Measurements from ENCODE around the gene IFNL2.

DNA sequence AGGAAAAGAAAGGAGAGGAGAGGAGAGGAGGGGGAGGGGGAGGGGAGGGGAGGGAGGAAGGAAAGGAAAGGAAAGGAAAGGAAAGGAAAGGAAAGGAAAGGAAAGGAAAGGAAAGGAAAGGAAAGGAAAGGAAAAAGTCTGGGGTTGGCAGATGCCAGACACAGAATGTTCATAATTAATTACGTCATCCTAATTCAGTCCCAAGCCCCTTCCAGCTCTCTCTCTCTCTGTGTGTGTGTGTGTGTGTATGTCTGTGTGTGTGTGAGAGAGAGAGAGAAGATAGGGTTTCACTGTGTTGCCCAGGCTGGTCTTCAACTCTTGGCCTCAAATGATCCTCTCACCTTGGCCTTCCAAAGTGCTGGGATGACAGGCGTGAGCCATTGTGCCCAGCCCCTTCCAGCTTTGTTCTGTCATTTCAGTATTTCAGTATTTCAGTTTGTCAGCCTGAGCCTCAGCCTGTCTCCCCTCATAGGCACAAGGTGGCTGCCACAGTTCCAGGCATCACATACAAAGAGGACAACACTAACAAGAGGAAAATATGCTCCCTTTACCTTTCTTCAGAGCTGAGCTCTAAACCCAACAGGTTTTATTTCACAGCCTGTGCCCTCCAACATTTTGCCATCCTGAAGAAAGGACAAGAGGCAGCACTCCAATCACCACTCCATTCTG lies 38.0 kb upstream of the IFNL2 start:
- TF ChIP-seq, protein P1, sequence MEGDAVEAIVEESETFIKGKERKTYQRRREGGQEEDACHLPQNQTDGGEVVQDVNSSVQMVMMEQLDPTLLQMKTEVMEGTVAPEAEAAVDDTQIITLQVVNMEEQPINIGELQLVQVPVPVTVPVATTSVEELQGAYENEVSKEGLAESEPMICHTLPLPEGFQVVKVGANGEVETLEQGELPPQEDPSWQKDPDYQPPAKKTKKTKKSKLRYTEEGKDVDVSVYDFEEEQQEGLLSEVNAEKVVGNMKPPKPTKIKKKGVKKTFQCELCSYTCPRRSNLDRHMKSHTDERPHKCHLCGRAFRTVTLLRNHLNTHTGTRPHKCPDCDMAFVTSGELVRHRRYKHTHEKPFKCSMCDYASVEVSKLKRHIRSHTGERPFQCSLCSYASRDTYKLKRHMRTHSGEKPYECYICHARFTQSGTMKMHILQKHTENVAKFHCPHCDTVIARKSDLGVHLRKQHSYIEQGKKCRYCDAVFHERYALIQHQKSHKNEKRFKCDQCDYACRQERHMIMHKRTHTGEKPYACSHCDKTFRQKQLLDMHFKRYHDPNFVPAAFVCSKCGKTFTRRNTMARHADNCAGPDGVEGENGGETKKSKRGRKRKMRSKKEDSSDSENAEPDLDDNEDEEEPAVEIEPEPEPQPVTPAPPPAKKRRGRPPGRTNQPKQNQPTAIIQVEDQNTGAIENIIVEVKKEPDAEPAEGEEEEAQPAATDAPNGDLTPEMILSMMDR (conservative IDR thresholded peaks at IDR 0.05; ENCODE audit: low read depth, low read length), result no peak
- no peak for TF ChIP-seq EZH2phosphoT487 (IDR thresholded peaks at IDR 0.05; ENCODE audit: borderline replicate concordance, low read length)
